Measurements from ENCODE around the gene ZHX3. TPM values are rescaled to one million over a fixed set of nuclear protein-coding genes. Genes with fewer than 3 reads are reported as not detected.

The ZHX3 gene
- total RNA-seq, 2 donors from 2014 or later: 8.2 to 10.1 TPM

DNA sequence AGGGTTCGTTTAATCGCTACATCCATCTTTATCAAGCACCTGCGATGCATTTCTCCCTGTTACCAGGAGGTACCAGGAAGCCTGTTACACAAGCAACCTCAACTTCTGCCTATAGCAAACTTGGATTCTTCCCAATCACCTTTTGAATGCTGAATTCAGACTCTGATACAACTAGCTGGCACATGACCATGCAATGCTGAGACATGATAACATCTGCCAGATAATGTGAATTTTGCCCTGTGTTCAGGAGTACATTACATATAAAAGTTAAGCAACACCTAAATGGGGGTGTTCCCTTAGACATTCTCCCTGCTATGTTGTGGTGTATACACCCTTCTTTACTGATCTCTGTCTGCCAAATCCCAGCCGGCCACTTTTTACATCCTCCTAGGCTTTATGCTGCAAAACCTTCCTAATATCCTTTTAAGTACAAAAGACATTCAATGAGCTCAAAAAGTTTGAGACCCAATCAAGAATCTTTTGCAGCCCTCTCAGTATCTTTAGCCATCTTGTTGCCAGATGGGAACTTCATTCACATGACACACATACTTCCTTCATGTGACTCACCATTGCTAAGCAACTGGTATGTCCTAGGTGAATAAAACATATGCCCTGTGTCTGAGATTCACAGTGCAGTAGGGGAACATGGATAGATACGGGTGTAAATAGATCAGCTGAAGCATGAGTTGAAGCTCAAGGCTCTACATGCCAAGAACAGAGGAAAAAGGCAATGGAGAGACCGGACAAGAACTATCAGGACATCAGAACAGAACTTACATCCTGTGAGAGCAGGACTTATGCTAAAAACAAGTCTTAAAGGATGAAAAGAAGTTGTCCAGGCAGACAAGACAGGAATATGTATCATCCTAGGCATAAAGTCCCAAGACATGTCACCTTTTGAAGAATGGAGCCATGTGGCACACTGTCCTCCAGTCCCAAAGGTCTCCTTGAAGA, 84.3 kb downstream of the ZHX3 start:
- H3K9me3 Mint-ChIP-seq: no peaks in the 10 kb centered on the region
- peak overlapping the region in 1 of 2 donors; percentile 68 for H3K27ac Mint-ChIP-seq

DNA sequence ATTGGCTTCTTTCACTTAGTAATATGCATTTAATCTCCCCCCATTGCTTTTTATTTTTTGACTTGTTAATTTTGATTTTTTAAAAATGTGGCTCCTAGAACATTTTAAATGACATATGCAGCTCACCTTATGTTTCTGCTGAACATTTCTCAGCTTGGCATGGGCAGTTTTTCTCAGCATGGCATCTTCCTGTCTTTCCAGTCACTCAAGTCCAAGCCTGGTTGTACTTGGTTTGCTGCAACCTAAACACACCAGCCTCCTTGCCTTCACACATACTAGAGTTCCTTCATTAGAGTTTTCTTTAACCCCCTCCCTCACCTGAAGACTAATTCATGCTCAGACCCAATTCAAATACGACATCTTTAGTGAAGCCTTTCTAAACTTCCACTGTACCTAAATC, 86.4 kb downstream of the ZHX3 start:
- Mint-ChIP-seq H3K27ac (no peak overlapping the region), H3K36me3 (no peaks in the 10 kb centered on the region), H3K9me3 (no peaks in the 10 kb centered on the region)
- DNase-seq (ENCODE audit: low spot score in 2 of 2): no peak
- ATAC-seq: no peak

More for the DNA sequence above, 84.3 kb downstream of the ZHX3 start:
- ATAC-seq: peak in 1 of 2 donors; percentile 21
- DNase-seq (ENCODE audit: low spot score in 2 of 2): no peak
- H3K36me3 Mint-ChIP-seq: no peaks in the 10 kb centered on the region

DNA sequence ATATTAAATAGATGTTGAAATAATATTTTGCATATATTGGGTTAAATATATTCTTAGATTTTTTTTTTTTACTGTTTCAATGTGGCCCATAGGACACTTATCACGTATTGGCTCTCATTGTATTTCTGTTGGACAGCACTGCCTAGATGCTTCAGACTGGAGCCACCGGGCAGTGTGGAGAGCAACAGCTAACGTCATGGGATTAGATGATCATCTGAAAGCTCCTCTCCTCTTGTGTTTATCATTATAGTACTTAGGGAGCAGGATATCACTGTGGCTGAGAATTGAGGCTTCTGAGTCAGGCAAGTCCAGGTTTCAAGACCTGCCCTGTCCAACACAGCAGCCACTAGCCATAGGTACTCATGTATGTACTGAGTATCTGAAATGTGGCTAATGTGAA, 87.4 kb downstream of the ZHX3 start:
- Mint-ChIP-seq H3K36me3 (no peaks in the 10 kb centered on the region), H3K27ac (no peak overlapping the region), H3K9me3 (no peaks in the 10 kb centered on the region)
- ATAC-seq (no peak), DNase-seq (ENCODE audit: low spot score in 2 of 2) (no peak)

DNA sequence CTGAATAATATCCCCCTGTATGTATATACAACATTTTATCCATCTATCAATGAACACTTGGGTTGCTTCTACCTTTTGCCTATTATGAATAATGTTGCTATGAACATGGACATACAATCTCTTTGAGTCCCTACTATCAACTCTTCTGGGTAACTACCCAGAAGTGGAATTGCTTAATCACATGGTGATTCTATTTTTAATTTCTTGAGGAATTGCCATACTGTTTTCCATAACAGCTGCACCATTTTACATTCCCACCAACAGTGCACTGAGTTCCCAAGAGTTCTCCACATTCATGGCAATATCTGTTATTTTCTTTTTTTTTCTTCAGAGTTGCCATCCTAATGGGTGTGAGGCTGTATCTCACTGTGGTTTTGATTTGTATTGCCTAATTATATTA, 88.3 kb downstream of the ZHX3 start:
- ATAC-seq (no peak), DNase-seq (ENCODE audit: low spot score in 2 of 2) (no peak)
- H3K36me3 Mint-ChIP-seq: no peaks in the 10 kb centered on the region
- no peak overlapping the region for H3K27ac Mint-ChIP-seq
- H3K9me3 Mint-ChIP-seq: no peaks in the 10 kb centered on the region

DNA sequence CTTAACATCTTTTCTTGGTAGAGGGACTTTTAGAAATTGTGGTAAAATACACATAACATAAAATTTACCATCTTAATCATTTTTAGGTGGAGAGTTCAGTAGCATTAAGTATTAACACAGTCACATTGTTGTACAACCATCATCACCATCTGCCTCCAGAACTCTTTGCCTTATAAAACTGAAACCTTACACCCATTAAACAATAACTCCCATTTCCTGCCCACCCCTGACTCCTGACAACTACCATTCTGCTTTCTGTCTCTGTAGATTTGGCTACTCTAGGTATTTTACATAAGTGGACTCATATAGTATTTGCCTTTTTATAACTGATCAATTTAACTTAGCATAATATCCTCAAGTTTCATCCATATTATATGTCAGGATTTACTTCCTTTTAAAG, 88.7 kb downstream of the ZHX3 start:
- no peaks in the 10 kb centered on the region for H3K9me3 Mint-ChIP-seq

DNA sequence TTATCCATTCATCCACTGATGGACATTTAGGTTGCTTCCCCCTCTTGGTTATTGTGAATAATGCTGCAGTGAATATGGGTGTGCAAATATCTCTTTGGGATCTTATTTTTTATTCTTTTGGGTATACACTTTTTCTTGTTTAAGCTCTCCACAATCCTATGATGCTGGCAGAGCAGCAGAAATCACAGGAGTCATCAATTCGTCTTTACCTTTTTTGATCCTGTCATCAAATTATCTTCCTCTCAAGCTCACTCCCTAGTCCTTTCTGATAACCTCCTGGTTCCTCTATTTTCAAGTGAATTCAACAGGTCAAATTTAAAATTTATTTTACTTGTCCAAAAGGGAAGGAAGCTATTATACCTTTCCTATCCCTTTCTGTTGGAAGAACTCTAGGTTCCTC, 91.1 kb downstream of the ZHX3 start:
- no peak for ATAC-seq
- no peak for DNase-seq (ENCODE audit: low spot score in 2 of 2)
- H3K9me3 Mint-ChIP-seq: no peaks in the 10 kb centered on the region
- no peak overlapping the region for H3K27ac Mint-ChIP-seq
- no peaks in the 10 kb centered on the region for H3K36me3 Mint-ChIP-seq

More for the DNA sequence above, 88.7 kb downstream of the ZHX3 start:
- Mint-ChIP-seq H3K36me3 (no peaks in the 10 kb centered on the region), H3K27ac (no peak overlapping the region)
- ATAC-seq: no peak
- no peak for DNase-seq (ENCODE audit: low spot score in 2 of 2)

DNA sequence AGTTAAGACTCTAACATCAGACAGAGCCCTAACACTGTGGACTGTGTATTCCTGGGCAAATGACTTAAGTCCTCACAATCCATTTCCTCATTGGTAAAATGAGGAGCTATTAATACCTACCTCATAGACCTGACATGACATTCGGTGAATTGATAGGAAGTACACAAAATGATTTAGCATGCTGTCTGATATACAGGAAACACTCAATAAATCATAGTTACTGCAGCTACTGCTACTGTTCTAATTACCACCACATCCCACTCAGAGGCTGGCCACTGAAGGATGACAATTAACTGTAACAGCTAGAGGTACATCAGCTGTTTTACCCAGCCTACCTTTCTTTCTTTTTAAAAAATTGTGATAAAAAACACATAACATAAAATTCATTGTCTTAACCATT, 92.4 kb downstream of the ZHX3 start:
- Mint-ChIP-seq H3K27ac (no peak overlapping the region), H3K36me3 (no peaks in the 10 kb centered on the region), H3K9me3 (no peaks in the 10 kb centered on the region)
- DNase-seq (ENCODE audit: low spot score in 2 of 2): no peak
- no peak for ATAC-seq

DNA sequence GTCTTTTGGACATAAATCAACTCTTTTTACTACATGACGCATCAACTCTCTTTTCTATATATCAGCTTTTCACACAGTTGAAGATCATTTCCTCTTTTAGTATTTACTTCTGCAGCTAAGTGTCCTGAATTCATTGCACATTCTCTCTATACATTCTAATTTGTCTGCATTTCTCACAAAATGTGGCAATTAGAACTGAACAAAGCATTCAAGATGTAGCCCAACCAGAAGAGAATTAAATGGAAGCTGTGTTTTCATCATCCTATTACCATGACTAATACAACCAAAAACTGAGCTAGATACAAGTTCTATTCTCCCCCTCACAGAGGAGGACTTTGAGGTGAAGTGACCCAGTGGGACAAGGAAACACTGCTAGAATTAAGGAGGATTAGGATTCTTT, 93.2 kb downstream of the ZHX3 start:
- Mint-ChIP-seq H3K9me3 (no peaks in the 10 kb centered on the region), H3K36me3 (no peaks in the 10 kb centered on the region), H3K27ac (no peak overlapping the region)
- no peak for DNase-seq (ENCODE audit: low spot score in 2 of 2)
- no peak for ATAC-seq

DNA sequence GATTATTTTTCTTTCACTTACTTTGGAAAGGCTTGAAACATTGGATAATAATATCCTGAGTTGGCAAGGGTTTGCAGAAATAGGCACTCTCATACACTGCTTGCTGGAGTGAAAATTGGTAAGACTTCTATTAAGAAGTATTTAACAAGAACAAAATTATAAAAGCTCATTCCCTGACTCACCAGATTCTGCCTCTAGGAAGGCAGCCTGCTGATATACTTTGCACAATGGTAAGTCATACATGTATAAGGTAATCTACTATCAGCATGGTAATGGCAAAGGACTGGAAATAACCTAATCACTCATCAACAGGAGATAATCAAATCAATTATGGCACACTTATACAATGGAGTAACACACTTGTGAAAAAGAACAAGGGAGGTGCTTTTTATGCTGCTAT, 94.4 kb downstream of the ZHX3 start:
- DNase-seq (ENCODE audit: low spot score in 2 of 2): no peak
- Mint-ChIP-seq H3K36me3 (no peaks in the 10 kb centered on the region), H3K27ac (no peak overlapping the region), H3K9me3 (no peaks in the 10 kb centered on the region)
- ATAC-seq: no peak

DNA sequence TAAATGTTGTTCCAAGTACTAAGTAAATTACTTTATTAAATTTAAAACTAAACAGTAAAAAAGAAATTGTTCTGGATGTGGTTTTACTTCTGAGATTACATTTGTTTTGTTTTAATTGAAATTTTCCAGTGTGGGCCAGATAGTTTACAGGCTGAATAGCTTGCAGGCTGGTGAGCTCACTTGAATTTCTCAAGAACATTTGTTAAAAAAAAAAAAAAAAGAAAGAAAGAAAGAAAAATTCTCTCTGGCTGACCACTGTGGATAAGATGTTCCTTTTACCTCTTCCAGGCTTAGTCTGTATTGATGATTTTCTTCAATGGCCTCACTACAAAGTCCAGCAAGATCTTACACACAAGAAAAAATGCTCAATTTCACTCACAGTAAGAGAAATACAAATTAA, 94.8 kb downstream of the ZHX3 start:
- ATAC-seq (no peak), DNase-seq (ENCODE audit: low spot score in 2 of 2) (no peak)
- H3K9me3 Mint-ChIP-seq: no peaks in the 10 kb centered on the region

DNA sequence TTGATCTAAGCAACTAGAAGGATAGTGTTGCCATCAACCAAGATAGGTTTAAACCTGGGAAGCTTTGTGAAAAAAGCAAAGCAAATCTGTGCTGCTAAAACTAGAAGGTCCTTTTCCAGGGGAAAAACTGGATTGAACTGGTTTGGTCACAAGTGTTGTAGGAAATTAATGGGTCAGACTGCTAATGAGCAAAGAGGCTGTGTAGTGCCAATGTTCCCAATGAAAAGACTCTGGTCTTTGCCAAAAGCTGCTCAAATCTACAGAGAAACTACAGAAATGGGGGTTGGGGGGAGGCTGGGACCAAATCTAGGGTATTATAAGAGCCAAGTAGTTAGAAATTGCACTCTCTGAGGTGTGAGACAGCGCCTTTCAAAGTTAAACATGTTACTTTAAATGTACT, 95.2 kb downstream of the ZHX3 start:
- no peak for ATAC-seq
- no peak for DNase-seq (ENCODE audit: low spot score in 2 of 2)
- Mint-ChIP-seq H3K36me3 (no peaks in the 10 kb centered on the region), H3K9me3 (no peaks in the 10 kb centered on the region), H3K27ac (no peak overlapping the region)

More for the DNA sequence above, 94.8 kb downstream of the ZHX3 start:
- H3K27ac Mint-ChIP-seq: no peak overlapping the region
- no peaks in the 10 kb centered on the region for H3K36me3 Mint-ChIP-seq

DNA sequence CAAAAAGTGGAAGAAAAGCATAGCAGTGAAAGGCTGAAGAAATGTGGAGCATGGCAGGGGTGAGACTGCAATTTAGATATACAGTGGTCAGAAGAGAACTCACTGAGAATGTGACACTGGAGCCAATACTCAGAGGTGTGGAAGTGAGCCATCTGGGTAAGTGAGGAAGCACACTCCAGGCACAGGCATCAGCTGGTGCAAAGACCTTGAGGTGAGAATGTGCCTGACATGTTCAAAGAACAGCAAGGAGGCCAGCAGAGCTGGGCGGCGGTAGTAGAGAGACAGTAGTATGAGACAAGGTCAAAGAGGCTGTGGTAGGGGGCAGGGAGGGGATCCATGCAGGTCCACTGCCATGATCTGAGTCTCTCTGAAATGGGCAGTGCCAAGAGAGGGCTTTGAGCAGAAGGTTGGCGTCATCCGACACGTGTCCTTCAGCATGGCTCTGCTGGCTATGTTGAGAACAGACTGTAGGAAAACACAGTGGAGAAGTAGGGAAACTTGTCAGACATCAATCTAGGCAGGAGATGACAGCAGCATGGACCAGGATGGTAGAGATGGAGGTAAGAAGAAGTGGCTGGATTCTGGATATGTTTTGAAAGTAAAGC, 95.8 kb downstream of the ZHX3 start:
- H3K27ac Mint-ChIP-seq: no peak overlapping the region
- DNase-seq (ENCODE audit: low spot score in 2 of 2) (no peak), ATAC-seq (no peak)
- no peaks in the 10 kb centered on the region for H3K9me3 Mint-ChIP-seq
- no peaks in the 10 kb centered on the region for H3K36me3 Mint-ChIP-seq

DNA sequence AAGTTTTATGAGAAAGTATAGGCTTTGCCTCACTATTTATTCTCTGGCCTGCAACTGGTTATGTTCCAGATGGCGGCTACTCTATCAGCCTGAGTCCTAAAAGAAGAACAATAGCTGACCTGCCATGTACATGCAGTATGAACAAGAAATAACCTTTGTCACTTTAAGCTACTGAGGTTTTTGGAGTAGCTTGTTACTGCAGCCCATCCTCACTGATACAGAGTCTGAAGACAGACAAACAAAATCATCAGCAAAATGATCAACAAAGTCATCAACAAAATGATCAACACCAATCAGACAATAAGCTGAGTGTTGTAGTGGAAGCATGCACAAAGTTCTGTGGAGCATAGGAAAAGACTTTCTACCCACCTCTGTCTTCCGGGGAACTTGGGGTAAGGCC, 97.7 kb downstream of the ZHX3 start:
- ATAC-seq: no peak
- no peak overlapping the region for H3K27ac Mint-ChIP-seq
- DNase-seq (ENCODE audit: low spot score in 2 of 2): no peak
- H3K9me3 Mint-ChIP-seq: no peaks in the 10 kb centered on the region
- no peaks in the 10 kb centered on the region for H3K36me3 Mint-ChIP-seq

DNA sequence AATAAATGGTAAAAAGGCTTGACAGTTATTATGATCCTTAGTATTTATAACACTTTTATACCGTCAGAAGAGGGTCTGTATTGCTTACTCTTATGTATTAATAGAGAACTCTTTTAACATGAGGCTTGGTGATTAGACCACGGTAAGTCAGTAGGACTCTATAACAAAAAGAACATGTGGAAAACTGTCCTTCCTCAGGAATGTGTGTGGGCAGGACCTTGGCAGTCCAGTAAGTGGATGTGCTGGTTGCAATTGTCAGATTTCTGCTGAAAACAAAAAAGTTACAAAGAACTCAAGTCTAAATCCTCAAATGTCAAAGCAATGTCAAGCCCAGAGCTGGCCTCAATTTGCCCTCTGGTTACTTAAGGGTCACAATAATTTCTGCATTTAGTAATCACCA, 99.1 kb downstream of the ZHX3 start:
- no peak overlapping the region for H3K27ac Mint-ChIP-seq
- no peak for ATAC-seq
- no peaks in the 10 kb centered on the region for H3K36me3 Mint-ChIP-seq
- no peaks in the 10 kb centered on the region for H3K9me3 Mint-ChIP-seq
- no peak for DNase-seq (ENCODE audit: low spot score in 2 of 2)

DNA sequence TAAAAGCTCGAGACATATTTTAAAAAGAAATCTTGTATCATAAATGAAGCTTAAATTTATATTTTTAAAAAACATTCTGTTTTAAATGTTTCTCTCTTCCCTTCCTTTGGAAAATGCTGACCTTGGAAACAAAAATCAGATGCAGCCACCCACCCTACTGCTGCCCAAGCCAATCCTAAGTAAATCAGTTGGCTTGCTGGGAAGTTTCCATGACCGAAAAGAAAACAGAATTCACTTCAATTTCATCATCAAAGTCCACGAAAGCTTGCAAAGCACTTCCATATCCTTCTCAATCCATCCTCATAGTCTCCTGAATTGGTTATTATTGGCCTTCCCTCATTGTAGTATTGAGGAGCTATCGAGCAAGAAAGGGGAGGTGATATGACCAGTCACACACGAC, 100.1 kb downstream of the ZHX3 start:
- ATAC-seq (no peak), DNase-seq (ENCODE audit: low spot score in 2 of 2) (no peak)
- no peaks in the 10 kb centered on the region for H3K36me3 Mint-ChIP-seq
- no peak overlapping the region for H3K27ac Mint-ChIP-seq
- H3K9me3 Mint-ChIP-seq: no peaks in the 10 kb centered on the region

DNA sequence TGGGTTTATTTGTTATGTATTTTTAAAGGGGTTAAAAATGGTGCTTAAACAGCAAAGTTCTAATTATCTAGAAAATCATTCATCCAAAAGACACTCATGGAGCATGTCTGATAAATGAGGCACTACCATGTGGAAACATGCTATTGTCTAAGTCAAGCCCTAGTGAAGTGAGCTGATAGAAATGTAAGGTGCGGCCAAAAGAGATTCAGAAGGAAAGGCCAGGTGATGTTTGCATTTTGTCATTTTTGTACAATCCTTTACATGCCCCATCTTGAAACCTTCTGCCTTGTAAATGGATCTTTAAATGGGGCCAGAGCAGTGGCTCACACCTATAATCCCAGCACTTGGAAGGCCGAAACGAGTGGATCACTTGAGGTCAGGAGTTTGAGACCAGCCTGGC, 102.9 kb downstream of the ZHX3 start:
- no peaks in the 10 kb centered on the region for H3K9me3 Mint-ChIP-seq
- no peaks in the 10 kb centered on the region for H3K36me3 Mint-ChIP-seq
- no peak overlapping the region for H3K27ac Mint-ChIP-seq
- DNase-seq (ENCODE audit: low spot score in 2 of 2): no peak
- ATAC-seq: no peak

DNA sequence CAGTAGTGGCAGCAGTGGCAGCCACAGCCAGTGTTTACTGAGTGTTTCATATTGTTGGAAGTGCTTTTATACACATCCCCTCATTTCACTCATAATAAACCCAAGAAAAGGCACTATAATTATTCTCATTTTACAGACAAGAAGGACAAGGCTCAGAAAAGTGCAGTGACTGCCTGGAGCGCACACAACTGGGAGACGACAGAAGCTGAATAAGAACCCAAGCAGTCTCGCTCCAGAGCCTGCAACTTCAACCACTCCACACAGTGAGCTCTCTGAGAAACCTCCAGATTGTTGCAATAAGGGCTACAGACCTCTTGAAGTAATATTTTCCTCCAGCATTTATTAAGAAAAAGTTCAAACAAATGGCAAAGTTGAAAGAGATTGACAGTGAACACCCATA, 103.3 kb downstream of the ZHX3 start:
- Mint-ChIP-seq H3K36me3 (no peaks in the 10 kb centered on the region), H3K27ac (no peak overlapping the region), H3K9me3 (no peaks in the 10 kb centered on the region)
- no peak for DNase-seq (ENCODE audit: low spot score in 2 of 2)
- ATAC-seq: no peak
